RKO (cell line): ENCODE measurements around the gene SULT2A1.
"Not testable (repeated sequence)": the region's sequence is repeated elsewhere in the genome, so short reads cannot be mapped to it uniquely, and the experiment has no call there.

Experiments used
- DNase-seq: peaks from one replicate; pipeline ENCODE4 v3.0.0-alpha.2; 2016; ENCODE audit warnings: low spot score

Gene SULT2A1

GRCh38 chr19:47860602-47861297 lies 25.4 kb downstream of the SULT2A1 start:
- no peak for DNase-seq

- DNase-seq, result not testable (repeated sequence)
Measured at GRCh38 chr19:47859838-47860237, 26.3 kb downstream of the SULT2A1 start.

DNA sequence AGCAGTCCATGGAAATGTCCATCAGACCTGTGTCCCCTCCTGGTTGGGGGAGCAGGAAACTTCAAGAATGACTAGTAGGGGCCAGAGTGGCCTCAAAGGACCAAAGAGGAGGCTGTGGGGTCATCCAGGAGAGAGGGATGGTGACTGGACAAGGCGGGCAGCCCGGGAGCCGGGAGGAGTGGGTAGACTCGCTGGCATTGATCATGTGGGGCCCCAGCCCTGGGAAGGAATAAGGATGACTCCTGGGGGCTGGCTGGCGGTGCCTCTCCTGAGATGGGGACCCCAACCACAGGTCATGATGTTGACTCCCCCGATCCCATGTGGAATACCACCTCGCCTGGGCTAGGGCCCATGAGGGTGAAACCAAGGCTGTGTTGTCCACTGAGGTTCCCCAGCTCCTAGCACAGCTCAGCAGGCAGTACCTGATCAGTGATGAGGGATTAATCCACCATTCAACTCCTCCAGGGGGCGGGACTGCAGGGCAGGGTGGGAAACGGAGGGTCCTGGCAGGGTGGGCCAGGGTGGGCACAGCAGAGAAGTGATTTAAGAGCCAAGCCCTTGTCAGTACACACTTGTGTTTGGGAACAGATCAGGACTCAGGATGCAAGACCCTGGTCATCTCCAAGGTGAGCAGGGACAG lies 27.3 kb downstream of the SULT2A1 start, which contains the start of gene TPRX2:
TSS of gene TPRX2 (plus strand) at position 590 of the 640 bp plus-strand sequence. CDS start at position 602, 12 bp downstream.
- not testable (repeated sequence) for DNase-seq

- peak; percentile 71 for DNase-seq
Measured at GRCh38 chr19:47858231-47858630, 27.9 kb downstream of the SULT2A1 start.

- DNase-seq, result no peak
Measured at GRCh38 chr19:47854459-47854858, 31.7 kb downstream of the SULT2A1 start.

DNA sequence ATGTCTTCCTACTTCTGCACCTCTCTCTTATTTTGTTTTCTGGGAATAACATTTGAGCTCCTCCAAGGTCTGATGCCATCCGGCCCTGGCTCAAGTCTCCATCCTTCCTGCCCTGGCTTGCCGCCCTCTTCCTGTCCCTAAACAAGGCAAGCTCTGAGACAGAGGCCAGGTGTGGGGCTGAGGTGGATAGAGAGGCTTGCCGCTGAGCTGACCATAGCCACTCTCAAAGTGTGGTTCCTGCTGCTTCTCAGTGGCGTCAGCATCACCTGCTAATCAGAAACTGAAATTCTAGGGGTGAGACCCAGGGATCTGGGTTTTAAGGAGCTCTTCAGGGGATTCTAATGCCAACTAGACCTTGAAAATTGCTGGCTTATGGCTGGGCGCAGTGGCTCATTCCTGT lies 33.1 kb downstream of the SULT2A1 start:
- DNase-seq, result no peak

- no peak for DNase-seq
Measured at GRCh38 chr19:47848823-47849473, 37.2 kb downstream of the SULT2A1 start.

DNA sequence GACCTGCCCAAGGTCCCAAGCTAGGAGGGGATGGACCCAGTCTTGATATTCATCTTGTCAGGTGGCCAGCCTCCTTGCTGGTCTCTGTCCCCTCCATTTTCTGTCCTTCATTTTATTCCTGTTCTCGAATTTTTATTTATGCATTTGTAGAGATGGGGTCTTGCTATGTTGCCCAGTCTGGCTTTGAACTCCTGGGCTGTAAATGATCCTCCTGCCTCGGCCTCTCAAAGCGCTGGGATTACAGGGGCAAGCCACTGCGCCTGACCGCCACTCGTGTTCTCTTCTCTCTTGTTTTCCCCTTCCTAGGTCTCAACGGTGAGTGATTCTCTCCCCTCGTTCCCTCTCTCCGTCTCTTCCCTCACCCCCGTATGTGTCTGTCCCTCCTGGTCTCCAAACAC lies 37.7 kb downstream of the SULT2A1 start:
- DNase-seq, result no peak

DNA sequence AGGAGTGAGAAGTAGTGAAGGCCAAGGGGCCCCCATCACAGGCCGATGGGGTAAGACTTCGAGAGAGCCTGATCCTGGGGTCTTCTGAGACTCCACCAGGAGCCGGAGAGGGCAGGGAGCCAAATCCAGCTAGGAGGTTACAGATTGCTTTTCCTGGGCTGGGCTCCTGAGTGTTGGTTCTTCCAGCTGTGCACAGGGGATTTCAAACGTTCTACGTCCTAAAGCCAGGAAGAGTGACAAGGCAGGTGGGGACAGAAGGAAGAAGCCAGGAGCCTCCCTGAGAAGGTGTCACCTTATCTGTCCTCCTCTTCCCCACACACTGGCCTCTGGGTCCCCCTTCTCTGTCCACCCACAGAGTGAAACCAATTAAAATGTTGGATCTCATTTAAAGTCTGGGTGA lies 43.2 kb downstream of the SULT2A1 start:
- no peak for DNase-seq

- no peak for DNase-seq
Measured at GRCh38 chr19:47839913-47840312, 46.2 kb downstream of the SULT2A1 start.

GRCh38 chr19:47839411-47839810 lies 46.7 kb downstream of the SULT2A1 start:
- DNase-seq, result no peak

GRCh38 chr19:47836038-47836437 lies 50.1 kb downstream of the SULT2A1 start:
- no peak for DNase-seq

DNA sequence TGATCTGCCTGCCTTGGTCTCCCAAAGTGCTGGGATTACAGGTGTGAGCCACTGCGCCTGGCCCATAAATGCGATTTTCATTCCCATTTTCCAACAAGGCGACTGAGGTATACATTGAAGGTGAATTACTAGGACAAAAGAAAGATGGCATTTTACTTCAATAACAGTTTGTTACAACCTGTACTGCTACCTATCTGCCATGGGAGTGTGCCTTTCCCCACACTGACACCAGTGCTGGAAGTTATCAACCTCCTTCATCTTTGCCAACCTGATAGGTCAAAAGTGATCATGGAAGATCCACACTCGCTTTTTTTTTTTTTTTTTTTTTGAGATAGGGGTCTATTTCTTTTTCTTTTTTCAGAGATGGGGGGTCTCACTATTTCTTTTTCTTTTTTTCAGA lies 53.4 kb downstream of the SULT2A1 start:
- no peak for DNase-seq

- DNase-seq, result no peak
Measured at GRCh38 chr19:47826800-47827199, 59.3 kb downstream of the SULT2A1 start.

- no peak for DNase-seq
Measured at GRCh38 chr19:47824396-47824795, 61.7 kb downstream of the SULT2A1 start.

DNA sequence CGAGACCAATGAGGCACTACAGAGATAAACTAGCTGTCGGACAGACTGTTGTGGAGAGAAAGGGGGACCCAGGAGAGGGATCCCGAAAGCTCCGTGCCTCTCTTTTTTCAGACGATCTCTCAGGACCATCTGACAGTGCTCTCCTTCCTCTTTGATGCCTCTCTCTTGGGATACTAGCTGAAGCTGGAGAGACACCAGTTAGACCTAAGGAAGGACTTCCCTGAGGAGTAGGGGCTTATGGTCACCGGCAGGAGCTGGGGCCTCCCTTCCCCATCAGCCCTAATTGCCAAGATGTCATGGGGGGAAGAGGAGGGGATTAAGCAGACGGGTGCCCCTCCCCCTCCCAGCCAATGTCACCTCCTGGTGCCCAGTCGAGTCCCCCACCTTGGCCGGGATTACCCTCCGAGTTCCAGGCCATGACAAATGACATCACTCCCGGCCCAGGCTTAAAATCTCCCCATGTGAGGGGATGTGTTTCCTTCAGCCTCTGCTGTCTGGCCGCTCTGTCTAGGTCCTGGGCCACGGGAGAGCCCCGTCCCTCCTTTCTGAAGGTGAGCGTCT lies 64.6 kb downstream of the SULT2A1 start, which contains the start of gene CRX:
TSS of gene CRX (plus strand) at position 478 of the 561 bp plus-strand sequence. CDS start 12,507 bp downstream, outside the sequence.
- no peak for DNase-seq
